PC-3 (cell line): ENCODE data around the gene NRIP1. TPM values are rescaled to one million over a fixed set of nuclear protein-coding genes. Genes with fewer than 3 reads are reported as not detected.

Experiments used
- ATAC-seq: fragments of 200-7000 bp; cut with Tn5 transposase; 2 replicates; pipeline ENCODE4 v1.9.1; 2020; ENCODE audit warnings: mild to moderate bottlenecking, moderate library complexity
- BruUV-seq: library from RNA; stranded (reverse); fragments of 400-500 nt; replicated peaks from 2 replicates; lab custom pipeline; 2021; lab: Mats Ljungman, UMichigan
- CTCF ChIA-PET: fragments of 300-600 bp; sonication (Branson Sonifier 250); formaldehyde crosslinking; loops from one replicate; lab custom pipeline; 2022; ENCODE audit warnings: antibody characterized with exemption; lab: Charles Lee
- POLR2A ChIA-PET: fragments of 300-600 bp; sonication (Branson Sonifier 250); formaldehyde crosslinking; loops from one replicate; lab custom pipeline; 2022; ENCODE audit warnings: antibody characterized with exemption; ENCODE audit not compliant: unreplicated experiment; lab: Charles Lee
- DNase-seq: peaks from one replicate; pipeline ENCODE4 v3.0.0-alpha.2; 2015
- H2AFZ ChIP-seq: fragments of 300-600 bp; sonication (generic); 2 replicates; pipeline ENCODE4 v1.6.0; 2016; ENCODE audit warnings: antibody characterized with exemption, low read length
- H3F3A ChIP-seq: fragments of 300-600 bp; sonication (generic); one replicate; pipeline ENCODE4 v1.6.0; 2017; ENCODE audit warnings: antibody characterized with exemption, low read length, control low read depth, mild to moderate bottlenecking; ENCODE audit not compliant: unreplicated experiment
- H3K27ac ChIP-seq: fragments of 300-600 bp; sonication (generic); 2 replicates; pipeline ENCODE4 v1.5.1; 2016; ENCODE audit warnings: mild to moderate bottlenecking, low read length
- H3K27me3 ChIP-seq: fragments of 300-600 bp; sonication (generic); 2 replicates; pipeline ENCODE4 v1.6.1; 2016; ENCODE audit warnings: low read length, mixed read lengths
- H3K36me3 ChIP-seq: fragments of 300-600 bp; sonication (generic); 2 replicates; pipeline ENCODE4 v1.6.1; 2016; ENCODE audit warnings: low read depth, mixed run types, low read length, mixed read lengths
- H3K4me1 ChIP-seq: fragments of 300-600 bp; sonication (generic); 2 replicates; pipeline ENCODE4 v1.5.1; 2016; ENCODE audit warnings: low read length; ENCODE audit not compliant: insufficient read depth
- H3K4me2 ChIP-seq: fragments of 300-600 bp; sonication (generic); 2 replicates; pipeline ENCODE4 v1.6.0; 2016; ENCODE audit warnings: low read length
- H3K4me3 ChIP-seq: fragments of 300-600 bp; sonication (generic); 2 replicates; pipeline ENCODE4 v1.5.1; 2016; ENCODE audit warnings: mild to moderate bottlenecking, low read length, mixed read lengths
- H3K79me2 ChIP-seq: fragments of 300-600 bp; sonication (generic); 2 replicates; pipeline ENCODE4 v1.6.1; 2017; ENCODE audit warnings: low read length, mixed read lengths
- H3K9ac ChIP-seq: fragments of 300-600 bp; sonication (generic); 2 replicates; pipeline ENCODE4 v1.6.0; 2016; ENCODE audit warnings: mild to moderate bottlenecking, low read length
- H3K9me2 ChIP-seq: fragments of 300-600 bp; sonication (generic); replicated peaks from 2 replicates; pipeline ENCODE4 v1.6.1; 2016; ENCODE audit warnings: mixed run types, low read length, mixed read lengths
- H3K9me3 ChIP-seq: fragments of 300-600 bp; sonication (generic); 2 replicates; pipeline ENCODE4 v1.6.1; 2016; ENCODE audit warnings: low read length, mixed read lengths
- H4K20me1 ChIP-seq: fragments of 300-600 bp; sonication (generic); 2 replicates; pipeline ENCODE4 v1.6.1; 2016; ENCODE audit warnings: low read length, mixed read lengths
- EZH2 ChIP-seq: fragments of 300-600 bp; sonication (generic); IDR thresholded peaks from one replicate; pipeline ENCODE4 v1.6.1; 2017; ENCODE audit warnings: antibody characterized with exemption, mild to moderate bottlenecking, low read length; ENCODE audit not compliant: unreplicated experiment
- EZH2phosphoT487 ChIP-seq: fragments of 300-600 bp; sonication (generic); IDR thresholded peaks from 2 replicates; pipeline ENCODE4 v1.6.1; 2018; ENCODE audit warnings: mild to moderate bottlenecking, antibody characterized with exemption, low read length, borderline replicate concordance
- intact Hi-C: fragments of 100-400 bp; cut with micrococcal nuclease; formaldehyde crosslinking; loops from 2 replicates; pipeline ENCODE4 v1.9.0; 2023
- total RNA-seq: library from RNA; depleted of rRNA; stranded (reverse); fragments of >200 nt; gene quantifications from 2 replicates; pipeline ENCODE4 v1.2.3, GENCODE V29; 2014
- TF ChIP-seq, protein P1 (sequence below): fragments of 300-600 bp; sonication (generic); conservative IDR thresholded peaks from 2 replicates; pipeline ENCODE4 v1.5.1; 2017; ENCODE audit warnings: antibody characterized with exemption, low read depth, mild to moderate bottlenecking, low read length

Gene NRIP1
- total RNA-seq, 1 experiment from 2014 or later, result 69.2 TPM

DNA sequence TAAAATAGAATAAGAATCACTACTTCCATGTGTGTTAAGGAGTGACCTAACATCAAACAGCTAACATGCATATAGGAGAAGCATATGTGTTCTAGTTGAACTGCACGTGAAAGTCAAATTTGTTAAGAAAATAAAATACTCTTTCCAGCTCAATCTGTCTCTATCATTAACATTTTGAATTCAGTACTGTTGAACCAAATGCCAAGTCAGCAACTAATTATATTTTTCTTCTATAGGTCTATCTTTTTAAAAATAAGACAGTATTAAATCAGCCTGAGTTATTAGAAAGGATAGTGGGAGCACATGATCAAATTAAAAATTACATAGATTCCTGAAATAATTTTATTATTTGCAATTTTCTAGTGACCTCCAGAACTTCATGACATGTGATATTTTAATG, 141.8 kb downstream of the NRIP1 start:
- Histone ChIP-seq H3K9ac (no peak overlapping the region), H3F3A (no peaks in the 10 kb centered on the region), H3K4me1 (peaks cover 9% of the 10 kb centered on the region), H3K4me3 (no peak overlapping the region), H2AFZ (no peak overlapping the region), H4K20me1 (no peaks in the 10 kb centered on the region), H3K9me3 (no peaks in the 10 kb centered on the region), H3K79me2 (no peaks in the 10 kb centered on the region), H3K27ac (no peak overlapping the region), H3K4me2 (no peak overlapping the region), H3K27me3 (no peaks in the 10 kb centered on the region), H3K36me3 (no peaks in the 10 kb centered on the region), H3K9me2 (no peaks in the 10 kb centered on the region)
- intact Hi-C loops, result no loop called here
- ATAC-seq (no peak), DNase-seq (no peak)
- TF ChIP-seq, protein P1, sequence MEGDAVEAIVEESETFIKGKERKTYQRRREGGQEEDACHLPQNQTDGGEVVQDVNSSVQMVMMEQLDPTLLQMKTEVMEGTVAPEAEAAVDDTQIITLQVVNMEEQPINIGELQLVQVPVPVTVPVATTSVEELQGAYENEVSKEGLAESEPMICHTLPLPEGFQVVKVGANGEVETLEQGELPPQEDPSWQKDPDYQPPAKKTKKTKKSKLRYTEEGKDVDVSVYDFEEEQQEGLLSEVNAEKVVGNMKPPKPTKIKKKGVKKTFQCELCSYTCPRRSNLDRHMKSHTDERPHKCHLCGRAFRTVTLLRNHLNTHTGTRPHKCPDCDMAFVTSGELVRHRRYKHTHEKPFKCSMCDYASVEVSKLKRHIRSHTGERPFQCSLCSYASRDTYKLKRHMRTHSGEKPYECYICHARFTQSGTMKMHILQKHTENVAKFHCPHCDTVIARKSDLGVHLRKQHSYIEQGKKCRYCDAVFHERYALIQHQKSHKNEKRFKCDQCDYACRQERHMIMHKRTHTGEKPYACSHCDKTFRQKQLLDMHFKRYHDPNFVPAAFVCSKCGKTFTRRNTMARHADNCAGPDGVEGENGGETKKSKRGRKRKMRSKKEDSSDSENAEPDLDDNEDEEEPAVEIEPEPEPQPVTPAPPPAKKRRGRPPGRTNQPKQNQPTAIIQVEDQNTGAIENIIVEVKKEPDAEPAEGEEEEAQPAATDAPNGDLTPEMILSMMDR, result no peak
- TF ChIP-seq EZH2phosphoT487 (no peak), EZH2 (no peak)
- POLR2A ChIA-PET, result no interaction called here
- BruUV-seq, result no TSS peak
- CTCF ChIA-PET, result no interaction called here

DNA sequence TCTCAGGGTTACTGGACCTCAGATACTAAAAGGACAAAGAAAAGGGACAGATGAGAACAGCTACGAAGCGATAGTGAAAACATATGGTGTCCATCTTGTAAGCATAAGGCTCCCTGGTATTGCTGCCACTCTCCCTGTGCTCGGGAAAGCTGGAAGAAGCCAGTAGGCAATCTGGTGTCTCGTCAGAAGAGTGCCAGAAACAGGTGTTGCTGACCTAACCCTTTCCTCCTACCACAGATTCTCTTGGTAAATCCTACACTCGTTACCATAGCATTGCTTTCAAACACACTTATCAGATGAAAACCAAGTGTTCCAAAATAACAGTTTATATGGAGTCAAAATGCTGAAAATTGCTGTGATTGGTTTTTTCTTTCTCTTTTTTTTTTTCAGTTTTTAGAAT, 146.3 kb downstream of the NRIP1 start:
- Histone ChIP-seq H3K4me2 (no peak overlapping the region), H3K4me3 (no peak overlapping the region), H3K79me2 (no peaks in the 10 kb centered on the region), H3K27me3 (no peaks in the 10 kb centered on the region), H3K9me2 (no peaks in the 10 kb centered on the region), H2AFZ (no peak overlapping the region), H3K36me3 (no peaks in the 10 kb centered on the region), H3K4me1 (peaks cover 42% of the 10 kb centered on the region), H3F3A (no peaks in the 10 kb centered on the region), H3K9me3 (no peaks in the 10 kb centered on the region), H4K20me1 (no peaks in the 10 kb centered on the region), H3K9ac (no peak overlapping the region), H3K27ac (no peak overlapping the region)
- intact Hi-C loops, result no loop called here
- CTCF ChIA-PET, result no interaction called here
- no TSS peak for BruUV-seq
- ATAC-seq (no peak), DNase-seq (no peak)
- POLR2A ChIA-PET, result no interaction called here
- TF ChIP-seq, protein P1, result no peak
- TF ChIP-seq EZH2 (no peak), EZH2phosphoT487 (no peak)

DNA sequence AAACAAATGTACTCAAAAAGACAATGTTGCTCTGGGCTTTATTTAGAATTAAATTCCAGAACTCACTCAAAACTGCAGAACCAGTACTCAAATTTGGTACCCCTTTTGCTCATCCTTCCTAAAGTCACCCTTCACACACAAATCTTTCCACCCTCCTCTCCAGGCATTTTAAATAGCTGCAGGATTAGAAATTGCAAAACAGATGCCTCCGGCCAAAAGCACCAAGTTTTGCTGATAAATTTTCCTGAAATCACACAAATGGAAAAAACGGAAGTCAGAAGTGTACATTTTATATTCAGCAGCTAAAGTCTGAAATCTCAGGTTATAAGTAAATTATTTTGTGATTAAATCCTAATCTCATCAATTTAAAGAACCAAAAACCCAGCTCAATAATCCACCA, 147.0 kb downstream of the NRIP1 start:
- H3K4me2 ChIP-seq, result peak overlapping the region; percentile 71

More for the DNA sequence above, 147.0 kb downstream of the NRIP1 start:
- H3K9me3 ChIP-seq, result no peaks in the 10 kb centered on the region
- no peaks in the 10 kb centered on the region for H4K20me1 ChIP-seq
- H3F3A ChIP-seq, result no peaks in the 10 kb centered on the region
- H3K27ac ChIP-seq, result peak overlapping the region; percentile 80
- H3K36me3 ChIP-seq, result no peaks in the 10 kb centered on the region
- H3K4me1 ChIP-seq, result peaks cover 44% of the 10 kb centered on the region
- H2AFZ ChIP-seq, result no peak overlapping the region
- CTCF ChIA-PET, result no interaction called here
- no peaks in the 10 kb centered on the region for H3K79me2 ChIP-seq
- TF ChIP-seq EZH2phosphoT487 (no peak), EZH2 (no peak)
- TF ChIP-seq, protein P1, result no peak
- H3K9me2 ChIP-seq, result no peaks in the 10 kb centered on the region
- BruUV-seq, result no TSS peak
- H3K9ac ChIP-seq, result no peak overlapping the region; the same call in 1 of the 2 replicates
- ATAC-seq, result no peak
- no peak for DNase-seq
- intact Hi-C loops, result no loop called here
- POLR2A ChIA-PET, result interaction anchor here (1.1 kb wide), 1 partner anchor 147 kb away, joined by 4 read pairs; the partner anchor contains the start of gene NRIP1
- no peaks in the 10 kb centered on the region for H3K27me3 ChIP-seq
- no peak overlapping the region for H3K4me3 ChIP-seq
